GM21529 (cell line): Measurements from ENCODE around the gene NSD2.
"Not testable (repeated sequence)": the region's sequence is repeated elsewhere in the genome, so short reads cannot be mapped to it uniquely, and the experiment has no call there.

Source experiments
- ATAC-seq: cut with Tn5 transposase; IDR thresholded peaks from one replicate; pipeline ENCODE4 v1.9.1; 2021; ENCODE audit not compliant: unreplicated experiment

Gene NSD2

GRCh38 chr4:1870578-1871443, at the start of gene NSD2:
TSS of gene NSD2 (plus strand) at chr4:1871393. CDS start at chr4:1900655, 29,262 bp downstream.
- peak; percentile 61 for ATAC-seq

- no peak for ATAC-seq
Measured at GRCh38 chr4:1821679-1822567, 49.3 kb upstream of the NSD2 start.

GRCh38 chr4:1822568-1823544, 48.3 kb upstream of the NSD2 start:
- ATAC-seq, result no peak

GRCh38 chr4:1823545-1823932, 47.7 kb upstream of the NSD2 start:
- no peak for ATAC-seq

GRCh38 chr4:1824746-1825145, 46.4 kb upstream of the NSD2 start:
- ATAC-seq, result no peak

DNA sequence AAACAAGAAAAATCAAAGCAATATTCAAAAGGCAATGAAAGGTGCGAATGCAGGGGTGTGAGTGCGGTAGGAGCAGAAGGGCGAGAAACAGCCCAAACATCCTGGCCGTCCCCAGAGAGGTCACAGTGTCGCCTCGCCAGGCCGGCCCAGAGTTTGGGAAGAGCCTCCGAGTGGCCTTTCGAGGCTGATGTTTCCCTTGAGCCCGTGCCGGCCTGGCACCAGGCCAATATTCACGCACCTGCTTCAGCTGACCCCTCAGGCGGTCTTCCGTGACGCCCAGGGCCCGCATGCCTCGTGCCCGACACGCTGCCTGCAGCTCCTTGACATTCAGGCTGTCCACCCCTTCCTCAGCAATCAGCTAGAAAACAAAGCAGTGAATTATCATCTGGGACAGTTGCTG, 45.9 kb upstream of the NSD2 start:
- ATAC-seq, result no peak

DNA sequence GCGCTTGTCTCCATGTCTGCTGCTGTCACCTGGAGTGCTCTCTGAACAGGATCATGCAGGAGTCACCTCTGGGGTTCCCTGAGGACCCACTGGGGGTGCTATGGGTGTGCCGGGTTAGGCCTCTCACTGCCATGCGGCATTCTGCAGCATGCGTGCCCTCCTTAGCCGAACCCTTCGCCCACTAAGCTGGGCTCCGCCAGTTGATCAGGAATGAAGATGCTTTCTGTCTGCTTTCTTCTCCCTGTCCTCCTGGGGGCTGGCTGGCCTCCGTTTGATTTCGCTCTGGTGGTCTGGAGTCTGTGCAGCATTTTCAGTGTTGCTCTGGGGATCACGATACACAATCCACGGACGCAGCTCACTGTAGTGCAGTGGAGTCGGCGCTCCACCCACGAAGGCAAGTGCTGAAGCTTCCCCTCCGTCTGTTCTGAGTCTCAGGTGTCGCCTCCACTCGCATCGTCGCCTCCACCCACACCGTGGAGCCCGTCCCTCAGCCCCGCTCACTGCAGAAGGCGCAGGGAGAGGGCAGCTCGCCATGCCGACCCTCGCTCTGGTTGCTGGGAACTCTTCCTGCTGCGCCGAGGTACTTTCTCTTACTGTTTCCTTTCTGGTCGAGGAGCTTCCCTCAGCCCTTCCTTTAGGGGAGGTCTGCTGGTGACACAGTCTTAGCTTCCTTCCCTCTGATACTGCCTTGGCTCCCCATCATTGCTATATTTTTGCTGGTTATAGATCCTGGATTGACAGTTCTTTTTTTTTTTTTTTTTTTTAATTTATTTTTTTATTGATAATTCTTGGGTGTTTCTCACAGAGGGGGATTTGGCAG, 44.5 kb upstream of the NSD2 start:
- no peak for ATAC-seq

DNA sequence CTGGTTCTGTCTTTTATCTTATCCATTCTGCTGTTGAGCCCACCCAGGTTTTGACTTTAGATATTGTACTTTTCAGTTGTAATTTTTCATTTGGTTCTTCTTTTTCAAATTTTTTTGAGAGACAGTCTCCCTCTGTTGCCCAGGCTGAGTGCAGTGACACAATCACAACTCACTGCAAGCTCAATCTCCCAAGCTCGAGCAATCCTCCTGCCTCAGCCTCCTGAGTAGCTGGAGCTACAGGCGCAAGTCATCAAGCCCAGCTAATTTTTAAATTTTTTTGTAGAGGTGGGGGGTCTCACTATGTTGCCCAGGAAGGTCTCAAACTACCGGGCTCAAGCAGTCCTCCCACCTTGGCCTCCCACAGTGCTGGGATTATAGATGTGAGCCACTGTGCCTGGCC, 41.0 kb upstream of the NSD2 start:
- ATAC-seq, result no peak

GRCh38 chr4:1830642-1831228, 40.5 kb upstream of the NSD2 start:
- ATAC-seq, result no peak

DNA sequence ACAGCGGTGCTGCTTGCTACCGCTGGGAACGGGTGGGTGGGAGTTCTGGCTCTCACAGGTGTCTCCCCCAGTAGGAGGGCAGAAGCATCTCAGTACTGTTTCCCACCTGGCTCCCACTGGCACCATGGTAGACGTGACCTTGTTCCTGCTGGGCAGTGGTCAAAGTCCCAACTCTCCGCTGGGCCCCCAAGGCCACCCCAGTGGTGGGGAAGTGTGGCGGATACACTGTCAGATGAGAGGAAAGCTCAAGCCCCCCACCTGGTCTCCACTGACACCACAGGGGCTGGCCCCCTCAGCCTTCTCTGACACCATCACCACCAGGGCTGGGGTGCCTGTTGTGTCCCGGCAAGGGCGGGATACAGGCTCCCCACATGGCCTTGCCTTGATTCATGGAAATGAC, 39.9 kb upstream of the NSD2 start:
- ATAC-seq, result no peak

- no peak for ATAC-seq
Measured at GRCh38 chr4:1832690-1833089, 38.5 kb upstream of the NSD2 start.

DNA sequence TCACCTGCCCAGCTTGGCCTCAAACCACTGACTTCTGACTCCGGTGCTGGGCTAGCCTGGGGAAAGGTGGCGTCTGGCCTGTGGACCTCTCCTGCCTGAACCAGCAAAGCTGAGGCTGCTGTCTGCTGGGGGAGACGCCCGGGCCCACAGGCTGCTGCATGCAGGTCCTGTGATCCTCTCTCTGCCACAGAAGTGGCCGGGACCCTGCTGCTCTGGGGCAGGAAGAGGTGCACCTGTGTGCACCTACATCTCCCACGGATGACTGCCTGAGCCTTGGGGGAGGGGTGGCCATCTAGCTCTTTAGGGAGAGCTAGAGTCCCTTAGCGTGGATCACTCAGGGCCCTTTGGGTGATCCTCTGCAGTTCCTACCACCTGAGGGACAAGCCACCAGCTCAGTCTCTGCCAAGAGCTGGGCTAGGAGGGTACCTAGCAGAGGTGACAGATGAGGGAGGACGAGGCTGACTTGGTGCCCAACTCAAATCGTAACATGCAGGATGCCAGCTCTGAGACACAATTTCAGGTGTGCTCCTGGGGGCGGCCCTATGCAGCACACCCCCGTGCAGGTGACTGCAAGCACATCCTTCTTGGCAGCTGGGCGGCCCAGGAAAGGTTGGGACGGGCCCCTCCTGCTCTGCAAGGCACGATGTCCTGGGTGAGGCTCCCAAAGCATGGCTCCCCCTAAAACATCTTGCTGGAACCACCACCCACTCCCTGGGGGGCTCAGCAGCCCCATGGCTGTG, 37.7 kb upstream of the NSD2 start:
- peak; percentile 28 for ATAC-seq

GRCh38 chr4:1834047-1834775, 37.0 kb upstream of the NSD2 start:
- ATAC-seq, result peak; percentile 77

DNA sequence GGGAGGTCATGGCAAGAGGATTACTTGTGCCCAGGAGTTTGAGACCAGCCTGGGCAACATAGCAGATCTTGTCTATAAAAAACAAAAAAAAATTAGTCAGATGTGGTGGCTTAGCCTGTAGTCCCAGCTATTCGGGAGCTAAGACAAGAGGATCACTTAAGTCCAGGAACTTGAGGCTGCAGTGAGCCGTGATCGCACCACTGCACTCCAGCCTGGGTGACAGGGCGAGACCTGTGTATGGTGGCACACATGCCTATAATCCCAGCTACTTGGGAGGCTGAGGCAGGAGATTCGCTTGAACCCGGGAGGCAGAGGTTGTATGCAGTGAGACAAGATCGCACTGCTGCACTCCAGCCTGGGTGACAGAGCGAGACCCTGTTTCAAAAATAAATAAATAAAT, 35.4 kb upstream of the NSD2 start:
- ATAC-seq, result not testable (repeated sequence)

DNA sequence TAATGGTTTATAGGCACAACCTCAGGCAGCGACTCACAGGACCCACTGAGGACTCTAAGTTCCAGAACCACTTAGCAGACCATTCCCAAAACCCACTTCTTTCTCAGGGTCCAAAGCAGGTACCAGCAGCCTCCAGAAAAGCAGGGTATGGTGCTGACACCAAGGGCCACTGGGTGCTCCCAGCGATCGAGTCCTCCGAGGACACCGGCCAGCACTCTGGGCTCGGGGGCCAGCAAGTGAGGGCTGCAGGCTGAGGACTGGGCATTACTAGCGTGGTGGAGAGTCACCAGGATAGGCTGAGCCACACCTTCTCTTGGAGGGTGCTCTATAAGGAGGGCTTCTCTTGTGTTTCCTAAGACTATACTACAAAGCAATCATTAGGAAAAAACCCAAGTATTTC, 34.5 kb upstream of the NSD2 start:
- no peak for ATAC-seq

DNA sequence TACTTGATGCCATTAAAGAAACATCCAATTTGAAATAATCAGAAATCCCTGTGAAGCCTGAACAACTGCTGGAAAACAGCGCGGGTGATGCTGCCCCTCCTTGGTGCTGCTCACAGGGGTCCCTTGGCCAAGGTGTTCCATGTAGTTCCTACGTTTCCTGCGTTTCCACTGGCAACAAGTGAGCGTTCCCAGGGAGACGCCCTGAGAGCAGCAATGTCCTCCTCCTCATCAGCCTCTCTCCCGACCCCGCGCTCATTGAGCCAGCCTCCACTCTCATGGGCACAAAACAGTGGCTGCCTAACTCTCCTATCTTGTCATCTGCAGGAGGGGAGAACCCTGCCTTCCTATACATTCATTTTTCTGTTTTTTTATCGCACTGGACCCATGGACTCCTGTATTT, 34.1 kb upstream of the NSD2 start:
- ATAC-seq, result no peak

GRCh38 chr4:1839282-1839681, 31.9 kb upstream of the NSD2 start:
- no peak for ATAC-seq

- no peak for ATAC-seq
Measured at GRCh38 chr4:1841201-1841886, 29.8 kb upstream of the NSD2 start.
